Measurements from ENCODE around the gene ZXDC.

DNA sequence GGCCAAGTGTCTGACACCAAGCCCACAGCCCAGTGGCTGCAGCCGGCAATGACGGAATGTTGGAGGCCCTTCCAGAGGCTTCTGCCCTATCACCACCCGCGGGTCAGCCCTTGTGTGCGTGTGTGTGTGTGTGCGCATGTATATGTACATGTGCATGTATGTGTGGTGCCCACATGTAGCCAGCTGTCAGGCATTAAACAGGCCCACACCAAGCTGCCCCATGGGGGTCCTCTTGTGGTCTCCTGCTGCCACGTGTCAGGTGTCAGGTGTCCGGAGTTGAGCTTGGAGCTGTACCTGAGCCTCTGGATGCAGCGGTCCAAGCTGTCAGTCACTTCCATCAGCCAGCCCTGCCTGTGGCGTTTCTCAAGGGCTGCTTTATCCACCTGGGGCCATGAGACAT lies 28.0 kb upstream of the ZXDC start:
- TF ChIP-seq CTCF (IDR thresholded peaks at IDR 0.05 in 2 of 3, conservative IDR thresholded peaks at IDR 0.05 in 1 of 3; ENCODE audit: insufficient read depth in 2 of 3, low read depth in 1 of 3, low read length in 3 of 3) = no peak
- no peak for TF ChIP-seq JUNB (CRISPR knock-in tag; conservative IDR thresholded peaks at IDR 0.05)
- no peak for TF ChIP-seq ZNF384 (IDR thresholded peaks at IDR 0.05; ENCODE audit: low read depth, low read length)
- TF ChIP-seq POLR2A (conservative IDR thresholded peaks at IDR 0.05) = no peak
- no peak for TF ChIP-seq SPI1 (IDR thresholded peaks at IDR 0.05; ENCODE audit: borderline replicate concordance, low read depth, low read length)
- TF ChIP-seq HDAC8 (tag; IDR thresholded peaks at IDR 0.05) = no peak
- TF ChIP-seq L3MBTL2 (IDR thresholded peaks at IDR 0.05) = no peak
- TF ChIP-seq ZBTB7A (IDR thresholded peaks at IDR 0.05; ENCODE audit: borderline replicate concordance, control insufficient read depth, low read depth, low read length) = no peak
